CD14-positive monocyte (primary cell): Measurements from ENCODE around the gene COLQ. TPM values are rescaled to one million over a fixed set of nuclear protein-coding genes. Genes with fewer than 3 reads are reported as not detected.

Experiments
- DNase-seq, 3 donors: peaks; one replicate each; pipeline ENCODE4 v3.0.0-alpha.2; 2011 to 2022
- H2AFZ ChIP-seq: 2 replicates; pipeline ENCODE4 v1.6.0; 2012; ENCODE audit warnings: mild to moderate bottlenecking, low read depth, low read length, inconsistent platforms; ENCODE audit not compliant: insufficient read depth, poor library complexity, severe bottlenecking
- H3K27ac ChIP-seq, 2 donors: 1 replicate in 1 of 2; 2 replicates in 1 of 2; pipeline ENCODE4 v1.5.1; 2012 to 2013; ENCODE audit warnings: low read length in 2 of 2, control low read depth in 1 of 2, inconsistent platforms in 1 of 2, low read depth in 1 of 2, mild to moderate bottlenecking in 1 of 2
- H3K27me3 ChIP-seq, 2 donors: one replicate each; pipeline versions ENCODE4 v1.6.0 to v1.6.1; 2011 to 2013; ENCODE audit warnings: low read length in 2 of 2; ENCODE audit not compliant: control insufficient read depth in 2 of 2, insufficient read depth in 2 of 2
- H3K36me3 ChIP-seq, 2 donors: replicated peaks in 1 of 2; 1 replicate in 1 of 2; 2 replicates in 1 of 2; pipeline versions ENCODE4 v1.5.1 to v1.6.1; 2012 to 2013; ENCODE audit warnings: low read length in 2 of 2, control low read depth in 1 of 2, inconsistent platforms in 1 of 2, mild to moderate bottlenecking in 1 of 2; ENCODE audit not compliant: insufficient read depth in 2 of 2, control insufficient read depth in 1 of 2
- H3K4me1 ChIP-seq, 2 donors: 1 replicate in 1 of 2; 2 replicates in 1 of 2; pipeline versions ENCODE4 v1.5.1 to v1.6.1; 2012 to 2013; ENCODE audit warnings: low read length in 2 of 2, control low read depth in 1 of 2, inconsistent platforms in 1 of 2, mild to moderate bottlenecking in 1 of 2, moderate library complexity in 1 of 2; ENCODE audit not compliant: insufficient read depth in 2 of 2, control insufficient read depth in 1 of 2
- H3K4me2 ChIP-seq: replicated peaks from 2 replicates; pipeline ENCODE3; 2012; ENCODE audit warnings: low read length, moderate library complexity, mild to moderate bottlenecking; ENCODE audit not compliant: poor library complexity, severe bottlenecking; ENCODE audit errors: extremely low read depth
- H3K4me3 ChIP-seq, 3 experiments: fragments of 200-600 bp in 1 of 3; sonication (generic) in 1 of 3; replicated peaks in 1 of 3; 1 replicate in 2 of 3; 2 replicates in 1 of 3; pipeline ENCODE4 v1.5.1; 2011 to 2013; ENCODE audit warnings: low read length in 3 of 3, mild to moderate bottlenecking in 3 of 3, control low read depth in 2 of 3, low read depth in 2 of 3, inconsistent platforms in 1 of 3, moderate library complexity in 1 of 3
- H3K79me2 ChIP-seq: 2 replicates; pipeline ENCODE4 v1.6.0; 2012; ENCODE audit warnings: mild to moderate bottlenecking, control low read depth, inconsistent platforms, low read length, moderate library complexity; ENCODE audit not compliant: insufficient read depth
- H3K9ac ChIP-seq: 2 replicates; pipeline ENCODE4 v1.6.0; 2017; ENCODE audit warnings: low read length, mild to moderate bottlenecking; ENCODE audit not compliant: insufficient read depth, poor library complexity, severe bottlenecking
- H3K9me3 ChIP-seq, 2 donors: replicated peaks in 1 of 2; 1 replicate in 1 of 2; 2 replicates in 1 of 2; pipeline versions ENCODE4 v1.5.1 to v1.6.1; 2012 to 2013; ENCODE audit warnings: low read length in 2 of 2, control low read depth in 1 of 2; ENCODE audit not compliant: control insufficient read depth in 1 of 2, insufficient read depth in 1 of 2
- H4K20me1 ChIP-seq: 2 replicates; pipeline ENCODE4 v1.6.0; 2012; ENCODE audit warnings: mild to moderate bottlenecking, low read length, control low read depth, moderate library complexity; ENCODE audit not compliant: insufficient read depth
- H3K27ac Mint-ChIP-seq, 7 donors: one replicate each; pipeline ENCODE4 v1.8.0; 2020; ENCODE audit warnings: mild to moderate bottlenecking in 7 of 7, mixed read lengths in 7 of 7, moderate library complexity in 6 of 7, inconsistent platforms in 2 of 7
- H3K27me3 Mint-ChIP-seq, 3 donors: one replicate each; pipeline ENCODE4 v1.8.0; 2021 to 2022; ENCODE audit warnings: low read depth in 3 of 3, mild to moderate bottlenecking in 3 of 3, mixed read lengths in 3 of 3, moderate library complexity in 3 of 3, inconsistent platforms in 1 of 3
- H3K36me3 Mint-ChIP-seq, 2 donors: one replicate each; pipeline ENCODE4 v1.8.0; 2020; ENCODE audit warnings: mixed read lengths in 2 of 2, inconsistent platforms in 1 of 2, mild to moderate bottlenecking in 1 of 2
- H3K4me1 Mint-ChIP-seq: one replicate; pipeline ENCODE4 v1.8.0; 2020; ENCODE audit warnings: mild to moderate bottlenecking, mixed read lengths
- H3K4me3 Mint-ChIP-seq, 2 donors: one replicate each; pipeline ENCODE4 v1.8.0; 2020; ENCODE audit warnings: mild to moderate bottlenecking in 2 of 2, mixed read lengths in 2 of 2, moderate library complexity in 1 of 2
- H3K9me3 Mint-ChIP-seq, 7 donors: one replicate each; pipeline ENCODE4 v1.8.0; 2020 to 2022; ENCODE audit warnings: mixed read lengths in 7 of 7, mild to moderate bottlenecking in 6 of 7, moderate library complexity in 6 of 7, inconsistent platforms in 2 of 7
- WGBS: methylation state at CpG from one replicate; pipeline ENCODE4 v1.1.5; 2013; ENCODE audit warnings: missing lambda C conversion rate; ENCODE audit not compliant: insufficient coverage; 5-methylcytosine and 5-hydroxymethylcytosine counted together
- intact Hi-C, 2 donors: fragments of 100-400 bp; cut with micrococcal nuclease; formaldehyde crosslinking; loops; one replicate each; pipeline versions ENCODE4 v1.15.0 to v1.15.1; 2023
- polyA plus RNA-seq, 3 donors: library from polyadenylated mRNA; depleted of rRNA in 1 of 3; unstranded in 2 of 3; stranded (reverse) in 1 of 3; fragments of 300-500 nt in 2 of 3; fragments of >200 nt in 1 of 3; fragmentation: Illumina TruSeq in 2 of 3; gene quantifications; 1 replicate in 2 of 3; 2 replicates in 1 of 3; pipeline ENCODE4 v1.2.3, GENCODE V29; 2012 to 2021
- TF ChIP-seq, protein P1 (sequence below): fragments of 200-600 bp; IDR thresholded peaks from one replicate; pipeline ENCODE4 v1.8.0; 2022; ENCODE audit warnings: antibody characterized with exemption, mild to moderate bottlenecking

The COLQ gene
- polyA plus RNA-seq, 3 donors, result 0.23 to 1.9 (median 0.73) TPM

DNA sequence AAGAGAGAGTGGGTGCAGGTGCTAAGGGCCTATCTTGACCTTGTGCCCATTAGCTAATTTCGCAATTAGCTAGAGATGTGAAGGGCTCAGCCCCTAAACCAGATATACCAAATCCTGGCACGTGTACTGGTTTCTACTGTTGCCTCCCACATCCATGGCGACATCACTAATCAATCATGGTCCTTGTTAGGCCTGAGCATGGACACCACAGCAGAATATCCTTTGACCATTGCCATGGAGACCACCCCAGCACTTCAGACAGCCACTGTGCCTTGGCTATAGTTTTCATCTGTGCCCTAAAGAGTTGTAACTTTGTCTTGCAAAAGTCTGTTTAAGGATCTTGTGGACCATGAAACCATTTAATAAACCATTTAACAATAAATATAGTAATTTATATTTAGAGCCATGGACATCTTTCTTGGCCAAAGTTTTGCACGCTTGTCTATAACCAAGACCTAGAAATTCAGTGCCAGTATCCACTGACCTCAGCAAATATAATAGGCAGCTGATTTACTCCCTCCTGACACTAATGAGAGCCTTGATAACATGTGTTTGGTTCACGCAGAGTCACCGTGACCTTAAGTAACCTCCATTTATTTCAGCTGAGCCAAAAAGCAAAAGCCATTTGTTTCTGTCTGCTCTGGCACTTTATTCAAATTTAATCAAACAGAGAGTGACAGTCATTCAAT, 43.4 kb downstream of the COLQ start:
- Mint-ChIP-seq H3K4me1 (peaks cover 8% of the 10 kb centered on the region), H3K27me3 (no peaks in the 10 kb centered on the region), H3K27ac (no peak overlapping the region), H3K9me3 (peaks cover 0 to 3% (median 0%) of the 10 kb centered on the region in 7 donors), H3K4me3 (no peak overlapping the region), H3K36me3 (no peaks in the 10 kb centered on the region)
- DNase-seq, result no peak
- H3K27me3 ChIP-seq, result no peaks in the 10 kb centered on the region
- WGBS, result 89% methylated on average over 6 of the region's 6 CpGs
- H3K9ac ChIP-seq, result no peak overlapping the region
- no peak overlapping the region for H3K27ac ChIP-seq
- no peaks in the 10 kb centered on the region for H4K20me1 ChIP-seq
- H3K9me3 ChIP-seq, result no peaks in the 10 kb centered on the region
- no peaks in the 10 kb centered on the region for H3K36me3 ChIP-seq
- peaks cover 0 to 5% of the 10 kb centered on the region in 2 donors for H3K4me1 ChIP-seq
- intact Hi-C loops, result no loop called here
- no peak overlapping the region for H3K4me3 ChIP-seq
- TF ChIP-seq, protein P1, sequence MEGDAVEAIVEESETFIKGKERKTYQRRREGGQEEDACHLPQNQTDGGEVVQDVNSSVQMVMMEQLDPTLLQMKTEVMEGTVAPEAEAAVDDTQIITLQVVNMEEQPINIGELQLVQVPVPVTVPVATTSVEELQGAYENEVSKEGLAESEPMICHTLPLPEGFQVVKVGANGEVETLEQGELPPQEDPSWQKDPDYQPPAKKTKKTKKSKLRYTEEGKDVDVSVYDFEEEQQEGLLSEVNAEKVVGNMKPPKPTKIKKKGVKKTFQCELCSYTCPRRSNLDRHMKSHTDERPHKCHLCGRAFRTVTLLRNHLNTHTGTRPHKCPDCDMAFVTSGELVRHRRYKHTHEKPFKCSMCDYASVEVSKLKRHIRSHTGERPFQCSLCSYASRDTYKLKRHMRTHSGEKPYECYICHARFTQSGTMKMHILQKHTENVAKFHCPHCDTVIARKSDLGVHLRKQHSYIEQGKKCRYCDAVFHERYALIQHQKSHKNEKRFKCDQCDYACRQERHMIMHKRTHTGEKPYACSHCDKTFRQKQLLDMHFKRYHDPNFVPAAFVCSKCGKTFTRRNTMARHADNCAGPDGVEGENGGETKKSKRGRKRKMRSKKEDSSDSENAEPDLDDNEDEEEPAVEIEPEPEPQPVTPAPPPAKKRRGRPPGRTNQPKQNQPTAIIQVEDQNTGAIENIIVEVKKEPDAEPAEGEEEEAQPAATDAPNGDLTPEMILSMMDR, result no peak
- no peaks in the 10 kb centered on the region for H3K79me2 ChIP-seq
- H3K4me2 ChIP-seq, result no peak overlapping the region
- H2AFZ ChIP-seq, result no peak overlapping the region

DNA sequence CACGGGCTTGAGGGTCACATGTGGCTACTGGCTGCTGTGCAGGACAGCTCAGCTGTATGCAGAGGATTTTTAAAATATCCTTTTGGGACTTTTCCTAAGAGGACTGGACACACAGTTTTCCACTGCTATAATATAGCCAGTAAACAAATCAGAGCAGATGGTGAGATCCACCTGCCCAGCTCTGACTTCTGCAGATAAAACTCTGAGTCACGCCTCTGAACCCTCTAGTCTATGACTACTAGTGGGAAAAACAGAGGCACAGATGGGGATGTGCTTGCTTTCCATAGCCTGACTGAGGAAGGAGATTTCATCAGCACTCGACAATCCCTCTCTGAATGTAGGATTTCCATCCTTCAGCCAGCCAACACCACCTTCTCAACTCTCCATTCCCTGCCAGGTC, 45.1 kb downstream of the COLQ start:
- Histone ChIP-seq H3K79me2 (no peaks in the 10 kb centered on the region), H3K9ac (no peak overlapping the region), H3K4me1 (peaks cover 0 to 5% of the 10 kb centered on the region in 2 donors), H3K4me2 (no peak overlapping the region), H3K27me3 (no peaks in the 10 kb centered on the region), H2AFZ (no peak overlapping the region), H3K4me3 (no peak overlapping the region), H3K36me3 (no peaks in the 10 kb centered on the region), H3K27ac (no peak overlapping the region), H4K20me1 (no peaks in the 10 kb centered on the region), H3K9me3 (no peaks in the 10 kb centered on the region)
- peaks cover 8% of the 10 kb centered on the region for H3K4me1 Mint-ChIP-seq
- no peak overlapping the region for H3K27ac Mint-ChIP-seq
- DNase-seq, result peak in 1 of 3 donors; percentile 12
- TF ChIP-seq, protein P1, result no peak
- WGBS, result 100% methylated on average over 1 of the region's 3 CpGs
- peaks cover 0 to 3% (median 0%) of the 10 kb centered on the region in 7 donors for H3K9me3 Mint-ChIP-seq
- H3K4me3 Mint-ChIP-seq, result no peak overlapping the region
- no peaks in the 10 kb centered on the region for H3K36me3 Mint-ChIP-seq
- H3K27me3 Mint-ChIP-seq, result no peaks in the 10 kb centered on the region
- intact Hi-C loops, result no loop called here
